Stimulated activated CD8-positive, alpha-beta memory T cell treated with anti-CD3 and anti-CD28 coated beads, Interleukin-7, amount 100 ng/mL, for 24 hours (primary cell): ENCODE results near the gene SHKBP1.
"Not testable (repeated sequence)": the region's sequence is repeated elsewhere in the genome, so short reads cannot be mapped to it uniquely, and the experiment has no call there.

Experiments used
- DNase-seq: peaks from one replicate; pipeline ENCODE4 v3.0.0-alpha.2; 2020; ENCODE audit warnings: low read depth

The SHKBP1 gene, protein sequence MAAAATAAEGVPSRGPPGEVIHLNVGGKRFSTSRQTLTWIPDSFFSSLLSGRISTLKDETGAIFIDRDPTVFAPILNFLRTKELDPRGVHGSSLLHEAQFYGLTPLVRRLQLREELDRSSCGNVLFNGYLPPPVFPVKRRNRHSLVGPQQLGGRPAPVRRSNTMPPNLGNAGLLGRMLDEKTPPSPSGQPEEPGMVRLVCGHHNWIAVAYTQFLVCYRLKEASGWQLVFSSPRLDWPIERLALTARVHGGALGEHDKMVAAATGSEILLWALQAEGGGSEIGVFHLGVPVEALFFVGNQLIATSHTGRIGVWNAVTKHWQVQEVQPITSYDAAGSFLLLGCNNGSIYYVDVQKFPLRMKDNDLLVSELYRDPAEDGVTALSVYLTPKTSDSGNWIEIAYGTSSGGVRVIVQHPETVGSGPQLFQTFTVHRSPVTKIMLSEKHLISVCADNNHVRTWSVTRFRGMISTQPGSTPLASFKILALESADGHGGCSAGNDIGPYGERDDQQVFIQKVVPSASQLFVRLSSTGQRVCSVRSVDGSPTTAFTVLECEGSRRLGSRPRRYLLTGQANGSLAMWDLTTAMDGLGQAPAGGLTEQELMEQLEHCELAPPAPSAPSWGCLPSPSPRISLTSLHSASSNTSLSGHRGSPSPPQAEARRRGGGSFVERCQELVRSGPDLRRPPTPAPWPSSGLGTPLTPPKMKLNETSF

DNA sequence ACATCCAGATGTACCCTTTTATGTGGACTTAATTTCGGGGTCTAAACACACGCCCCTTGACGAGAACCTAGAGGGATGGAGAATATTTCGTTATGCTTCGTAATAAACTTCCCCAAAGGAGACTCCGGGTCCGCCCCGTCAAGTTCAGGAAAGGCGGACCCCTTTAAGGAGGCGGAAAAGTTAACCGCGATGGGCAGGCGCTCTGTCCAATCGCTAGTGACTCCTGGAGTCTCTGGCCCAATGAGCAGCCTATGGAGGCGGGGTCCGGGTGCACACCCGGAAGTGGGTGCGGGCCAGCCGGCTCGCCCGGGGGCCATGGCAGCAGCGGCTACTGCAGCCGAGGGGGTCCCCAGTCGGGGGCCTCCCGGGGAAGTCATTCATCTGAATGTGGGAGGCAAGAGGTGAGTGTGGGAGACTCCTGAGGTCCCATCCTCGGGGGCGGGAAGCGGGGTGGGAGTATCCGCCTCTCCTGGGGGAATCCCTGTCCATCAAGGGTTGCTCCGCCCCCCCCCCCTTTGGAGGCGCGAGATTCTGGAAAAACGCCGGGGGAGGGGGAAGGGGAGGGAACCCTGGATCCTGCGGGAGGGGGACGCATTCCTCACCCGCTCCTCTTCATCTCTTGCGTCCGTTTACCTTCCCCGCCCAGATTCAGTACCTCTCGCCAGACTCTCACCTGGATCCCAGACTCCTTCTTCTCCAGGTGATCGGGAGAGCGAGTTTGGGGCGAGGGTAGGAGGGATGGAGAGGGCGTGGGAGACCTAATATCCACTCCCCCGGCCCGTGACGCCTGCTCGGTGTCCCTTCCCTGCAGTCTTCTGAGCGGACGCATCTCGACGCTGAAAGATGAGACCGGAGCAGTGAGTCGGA lies at the start of gene SHKBP1:
SHKBP1 (plus strand) TSS at position 289 of the 867 bp plus-strand sequence; CDS start at position 316, 27 bp downstream.
- DNase-seq, result peak; percentile 87

DNA sequence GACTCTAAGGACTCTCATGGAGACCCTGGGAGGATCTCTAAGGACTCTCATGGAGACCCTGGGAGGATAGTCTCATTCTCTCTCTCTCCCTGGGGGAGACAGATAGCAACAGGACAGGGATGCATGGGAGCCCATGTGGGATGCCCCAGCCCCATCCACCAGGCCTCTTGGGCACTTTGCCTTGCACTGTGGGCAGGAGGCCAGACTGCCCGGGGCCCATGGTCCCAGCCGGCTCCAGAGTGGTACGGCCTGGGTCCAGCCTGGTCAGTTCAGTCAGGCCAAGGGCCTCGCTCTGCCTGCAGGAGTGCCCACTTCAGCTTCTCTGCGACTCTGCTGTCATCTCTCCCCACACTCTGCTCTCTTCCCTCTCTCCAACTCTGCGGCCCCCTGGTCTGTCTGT lies 48.6 kb upstream of the SHKBP1 start:
- DNase-seq, result no peak

DNA sequence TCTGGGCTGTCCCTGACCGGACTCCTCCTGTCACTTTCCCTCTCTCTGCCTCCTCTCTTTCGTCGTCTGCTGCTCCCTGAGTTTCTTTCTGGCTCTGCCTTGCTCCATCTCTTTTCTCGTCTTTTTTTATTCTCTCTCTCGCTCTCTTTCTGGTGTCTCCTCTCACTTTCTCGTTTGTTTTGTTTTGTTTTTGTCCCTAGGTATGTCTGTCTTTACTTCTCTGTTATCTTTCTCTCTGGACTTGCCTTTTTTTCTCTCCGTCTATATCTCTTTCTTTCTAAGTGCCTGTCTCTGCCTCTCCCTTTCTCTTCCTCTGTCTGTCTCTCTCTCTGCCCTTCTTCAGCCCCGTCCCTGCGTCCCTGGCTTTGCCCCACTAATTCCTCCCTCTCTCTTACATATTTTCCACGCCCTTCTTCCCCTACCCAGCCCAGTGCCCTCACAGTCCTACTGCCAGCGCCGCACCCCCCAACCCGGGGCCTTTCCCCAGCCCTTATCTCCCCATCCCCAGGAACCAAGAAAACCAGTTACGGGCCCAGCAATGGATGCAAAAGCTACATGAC lies 48.1 kb upstream of the SHKBP1 start:
- DNase-seq, result no peak

DNA sequence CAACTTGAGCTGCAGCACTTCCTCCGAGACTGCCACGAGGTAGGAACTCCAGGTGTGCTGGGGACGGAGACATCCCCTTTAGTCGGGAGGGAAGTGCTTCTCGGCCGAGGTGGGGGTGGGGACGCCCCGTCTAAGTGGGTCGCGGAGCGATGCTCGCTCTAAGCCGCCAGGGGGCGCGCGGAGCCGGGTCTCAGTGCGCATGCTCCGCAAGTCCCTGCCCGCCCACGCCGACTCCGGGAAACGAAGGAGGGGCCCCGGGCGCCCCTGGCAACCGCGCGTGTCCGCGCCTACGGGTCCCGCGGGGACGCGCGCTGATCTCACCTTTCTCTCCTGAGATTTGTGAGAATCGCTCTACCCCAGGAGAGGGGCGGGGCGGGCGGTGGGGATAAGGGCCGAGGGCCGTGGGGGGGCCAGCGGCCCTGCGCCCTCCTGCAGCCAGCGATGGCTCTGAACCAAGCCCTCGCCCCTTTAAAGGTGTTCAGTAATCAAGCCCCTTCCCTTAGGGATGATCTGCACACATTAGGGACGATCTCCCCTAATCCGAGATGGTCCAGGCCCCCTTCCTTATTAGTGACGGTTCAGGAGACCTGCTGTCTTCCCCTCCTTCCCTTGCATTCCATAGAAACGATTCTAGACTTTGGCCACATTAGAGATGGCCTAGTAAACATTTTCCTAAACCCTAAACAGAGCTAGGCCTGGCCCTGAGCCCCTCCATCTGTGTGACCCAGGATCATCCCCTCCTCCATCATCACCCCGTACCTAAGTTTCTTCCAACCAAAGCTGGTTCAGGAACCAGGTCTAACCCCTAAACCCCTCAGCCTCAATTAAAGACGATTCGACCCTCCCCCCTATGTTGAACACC lies 47.3 kb upstream of the SHKBP1 start:
- DNase-seq, result peak; percentile 77

DNA sequence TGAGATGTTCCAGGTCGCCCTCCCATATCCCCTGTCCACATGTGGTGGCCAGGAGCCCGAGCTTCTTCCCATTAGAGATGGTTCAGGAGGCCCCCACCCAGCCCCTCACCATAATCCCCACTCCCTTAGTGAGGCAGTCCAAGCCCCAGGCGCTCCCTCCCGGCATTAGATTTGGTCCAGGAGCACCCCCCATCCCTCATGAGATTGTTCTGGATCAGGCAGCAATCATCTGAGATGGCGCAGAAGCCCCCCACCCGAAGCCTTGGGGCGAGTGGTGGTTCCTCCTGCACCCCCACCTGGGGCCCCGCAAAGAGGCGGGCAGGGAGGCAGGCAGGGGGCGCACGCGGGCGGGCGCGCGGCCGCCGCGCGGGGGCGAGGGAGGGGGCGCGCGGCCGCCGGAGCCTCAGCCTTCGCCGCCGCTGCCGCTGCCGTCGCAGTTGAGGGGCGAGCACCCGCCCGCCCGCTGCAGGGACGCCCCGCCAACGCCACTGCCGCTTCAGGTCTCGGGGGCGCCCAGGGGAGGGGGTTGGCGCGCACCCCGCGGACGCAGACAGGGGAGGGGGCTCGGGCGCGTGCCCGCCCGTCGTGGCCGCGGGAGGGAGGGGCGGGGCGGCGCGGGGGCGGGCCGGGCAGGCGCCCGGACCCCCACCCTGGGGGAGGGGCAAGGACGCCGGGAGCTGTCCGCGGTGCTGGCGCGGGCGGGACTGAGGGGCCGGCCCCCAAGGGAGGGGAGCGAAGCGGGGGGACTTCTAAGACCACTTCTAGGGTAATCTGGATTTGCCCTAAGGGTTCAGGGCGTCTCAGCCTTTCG lies 46.4 kb upstream of the SHKBP1 start:
- no peak for DNase-seq

DNA sequence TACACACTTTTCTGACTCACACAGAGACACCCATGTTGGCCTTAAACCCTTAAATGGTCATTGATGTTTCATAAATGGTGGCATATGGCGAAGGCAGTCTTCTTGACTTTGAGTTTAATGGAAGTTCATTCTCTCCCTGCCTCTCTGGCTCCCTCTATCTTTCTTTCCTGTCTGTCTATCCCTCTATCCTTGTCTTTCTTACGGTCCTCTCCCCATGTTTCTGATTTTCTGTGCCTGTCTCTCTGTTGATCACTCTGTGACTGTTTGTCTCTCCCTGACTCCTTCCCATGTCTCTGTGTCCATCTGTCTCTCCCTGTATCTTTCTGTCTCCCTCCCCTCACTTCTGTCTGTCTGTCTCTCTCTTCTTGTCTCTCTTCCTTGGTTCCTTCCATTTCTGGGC lies 43.2 kb upstream of the SHKBP1 start:
- DNase-seq, result no peak

DNA sequence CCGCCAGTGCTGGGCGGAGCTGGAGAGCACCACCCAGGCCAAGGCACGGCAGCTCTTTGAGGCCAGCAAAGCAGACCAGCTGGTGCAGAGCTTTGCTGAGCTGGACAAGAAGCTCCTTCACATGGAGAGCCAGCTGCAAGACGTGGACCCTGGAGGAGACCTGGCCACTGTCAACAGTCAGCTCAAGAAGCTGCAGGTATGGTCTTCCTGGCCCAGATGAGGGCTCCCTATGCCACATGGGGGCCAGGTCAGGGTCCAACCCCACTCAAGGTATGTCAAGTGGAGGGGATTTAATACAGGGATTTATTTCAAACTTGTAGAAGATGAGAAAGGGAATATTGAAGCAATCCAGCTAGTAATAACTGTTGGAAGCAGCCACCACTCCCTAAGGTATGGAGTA lies 42.5 kb upstream of the SHKBP1 start:
- no peak for DNase-seq

DNA sequence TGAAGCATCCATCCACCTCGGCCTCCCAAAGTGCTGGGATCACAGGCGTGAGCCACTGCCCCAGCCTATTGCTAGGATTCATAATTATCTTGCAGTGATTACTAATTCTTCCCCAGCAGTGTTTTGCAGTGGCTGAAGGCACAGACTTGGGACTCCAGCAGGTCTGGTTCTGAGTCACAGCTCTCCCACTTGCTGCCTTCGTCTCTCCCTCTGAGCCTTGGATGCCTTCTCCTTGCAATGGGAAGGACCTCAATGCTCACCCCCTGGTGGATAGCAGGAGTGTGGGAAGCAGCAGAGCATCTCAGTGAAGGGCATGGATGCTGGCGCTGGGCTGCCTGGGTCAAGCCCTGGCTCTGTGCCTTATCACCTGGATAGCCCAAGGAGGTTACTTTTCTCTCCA lies 37.6 kb upstream of the SHKBP1 start:
- no peak for DNase-seq

DNA sequence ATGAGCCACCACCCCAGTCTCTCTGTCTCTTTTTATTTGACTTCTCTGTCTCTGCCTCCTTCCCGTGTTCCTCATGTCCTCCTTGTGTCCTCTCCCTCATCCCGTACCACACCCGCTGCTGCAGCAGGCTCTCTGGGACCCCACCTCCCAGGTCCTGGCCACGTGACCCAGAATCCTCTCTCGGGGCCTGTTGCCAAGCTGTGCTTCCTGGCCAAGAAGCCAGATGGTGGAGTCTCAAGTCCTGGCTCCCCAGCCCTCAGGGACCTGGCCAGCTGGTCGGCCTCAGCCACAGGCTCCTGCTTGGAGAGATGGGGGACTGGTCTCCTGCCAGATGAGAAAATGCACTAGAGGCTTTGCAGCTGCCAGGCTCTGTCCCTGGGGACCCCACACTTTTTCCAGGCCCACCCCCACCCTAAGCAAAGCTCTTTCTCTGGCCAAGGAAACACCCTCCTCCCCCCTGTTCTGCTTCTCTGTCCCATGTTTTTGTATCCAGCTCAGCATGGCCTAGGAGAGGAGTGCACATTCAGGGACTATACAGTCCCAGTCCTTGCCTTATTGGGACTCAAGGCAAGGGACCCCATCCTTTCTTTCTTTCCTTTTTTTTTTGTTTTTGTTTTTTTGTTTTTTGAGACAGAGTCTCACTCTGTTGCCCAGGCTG lies 34.3 kb upstream of the SHKBP1 start:
- DNase-seq, result no peak

DNA sequence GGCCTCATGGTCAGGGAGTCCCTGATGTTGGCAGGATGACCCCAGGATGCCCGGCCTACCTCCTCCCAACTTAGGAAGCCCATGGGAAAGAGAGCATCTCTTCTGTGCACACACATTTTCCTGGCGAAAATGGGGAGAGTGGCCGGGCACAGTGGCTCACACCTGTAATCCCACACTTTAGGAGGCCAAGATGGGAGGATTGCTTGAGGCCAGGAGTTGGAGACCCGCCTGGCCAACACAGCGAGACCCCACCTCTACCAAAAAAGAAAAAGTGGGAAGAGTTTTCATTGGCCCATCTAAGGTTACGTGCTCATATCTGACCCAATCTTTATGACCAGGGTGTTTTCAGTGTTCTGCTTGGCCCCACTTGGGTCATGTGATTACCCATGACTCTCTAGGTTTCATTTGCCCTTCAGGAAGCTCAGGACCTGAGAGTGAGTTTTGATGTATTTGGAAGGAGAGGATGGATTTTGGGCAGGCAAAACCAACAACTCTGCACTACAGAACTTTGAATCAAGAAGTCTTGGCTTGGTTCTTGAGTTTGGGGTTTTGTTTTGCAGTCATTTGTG lies 33.6 kb upstream of the SHKBP1 start:
- no peak for DNase-seq

DNA sequence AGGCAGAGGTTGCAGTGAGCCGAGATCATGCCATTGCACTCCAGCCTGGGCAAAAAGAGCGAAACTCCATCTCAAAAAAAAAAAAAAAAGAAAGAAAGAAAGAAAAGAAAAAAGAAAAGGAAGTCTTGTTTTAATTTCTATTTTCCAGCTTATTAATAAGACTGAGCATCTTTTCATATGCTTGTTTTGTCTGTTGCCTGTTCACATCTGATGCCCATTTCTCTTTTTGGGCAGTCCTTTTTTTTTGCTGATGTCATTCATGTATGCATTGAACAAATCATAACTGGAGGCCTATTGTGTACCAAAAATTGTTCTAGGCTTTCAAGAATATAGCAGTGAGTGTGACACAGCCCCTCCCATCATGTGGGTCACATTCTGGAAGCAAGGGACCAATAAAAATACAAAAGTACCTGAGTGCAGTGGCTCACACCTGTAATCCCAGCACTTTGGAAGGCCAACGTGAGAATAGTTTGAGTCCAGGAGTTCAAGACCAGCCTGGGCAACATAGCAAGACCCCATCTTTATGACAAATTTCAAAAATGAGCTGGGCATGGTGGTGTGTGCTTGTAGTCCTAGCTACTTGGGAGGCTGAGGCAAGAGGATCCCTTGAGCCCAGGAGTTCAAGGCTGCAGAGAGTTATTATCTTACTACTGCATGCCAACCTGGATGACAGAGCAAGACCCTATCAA lies 30.4 kb upstream of the SHKBP1 start:
- not testable (repeated sequence) for DNase-seq

DNA sequence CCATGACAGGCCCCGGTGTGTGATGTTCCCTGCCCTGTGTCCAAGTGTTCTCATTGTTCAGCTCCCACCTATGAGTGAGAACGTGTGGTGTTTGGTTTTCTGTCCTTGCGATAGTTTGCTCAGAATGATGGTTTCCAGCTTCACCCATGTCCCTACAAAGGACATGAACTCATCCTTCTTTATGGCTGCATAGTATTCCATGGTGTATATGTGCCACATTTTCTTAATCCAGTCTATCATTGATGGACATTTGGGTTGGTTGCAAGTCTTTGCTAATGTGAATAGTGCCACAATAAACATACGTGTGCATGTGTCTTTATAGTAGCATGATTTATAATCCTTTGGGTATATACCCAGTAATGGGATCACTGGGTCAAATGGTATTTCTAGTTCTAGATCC lies 29.5 kb upstream of the SHKBP1 start:
- not testable (repeated sequence) for DNase-seq

DNA sequence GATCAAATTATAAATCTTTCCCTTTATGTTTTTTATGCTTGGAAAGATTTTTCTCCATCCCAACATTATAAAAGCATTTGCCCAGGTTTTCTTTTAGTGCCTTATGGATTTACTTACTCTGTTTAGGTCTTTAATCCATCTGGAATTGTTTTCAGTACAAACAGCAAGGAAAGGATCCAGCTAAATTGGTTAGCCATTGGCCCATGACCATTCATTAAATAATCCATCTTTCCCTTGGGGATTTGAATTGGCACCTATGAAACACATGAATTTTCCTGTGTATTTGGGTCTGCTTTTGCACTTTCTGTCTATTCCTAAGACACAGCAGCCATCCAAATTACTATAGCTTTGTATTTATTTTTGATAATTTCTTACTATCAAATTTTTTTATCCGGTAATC lies 28.8 kb upstream of the SHKBP1 start:
- no peak for DNase-seq

DNA sequence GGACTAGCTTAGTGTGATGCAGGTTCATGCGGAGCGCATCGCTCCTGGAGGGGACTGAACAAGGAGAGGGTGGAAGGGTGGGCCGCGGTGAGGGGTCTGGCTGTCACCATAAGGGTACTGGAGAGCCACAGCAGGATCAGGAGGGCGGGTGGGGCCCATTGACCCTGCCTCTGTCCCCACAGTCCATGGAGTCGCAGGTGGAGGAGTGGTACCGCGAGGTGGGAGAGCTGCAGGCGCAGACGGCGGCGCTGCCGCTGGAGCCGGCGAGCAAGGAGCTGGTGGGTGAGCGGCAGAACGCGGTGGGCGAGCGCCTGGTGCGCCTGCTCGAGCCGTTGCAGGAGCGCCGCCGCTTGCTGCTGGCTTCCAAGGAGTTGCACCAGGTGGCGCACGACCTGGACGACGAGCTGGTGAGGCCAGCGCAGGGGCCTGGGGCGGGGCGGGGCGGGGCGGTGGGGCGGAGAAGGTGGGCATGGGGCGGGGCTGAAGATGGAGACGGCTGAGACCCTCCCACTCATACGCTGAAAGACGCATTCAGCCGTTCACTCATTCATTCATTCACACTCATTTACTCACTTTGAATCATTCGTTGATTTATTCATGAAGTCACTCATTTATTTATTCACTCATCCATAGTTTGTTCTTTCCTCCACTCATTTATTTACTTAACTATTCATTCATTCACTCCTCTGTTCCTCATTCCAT lies 27.5 kb upstream of the SHKBP1 start:
- DNase-seq, result peak; percentile 44

DNA sequence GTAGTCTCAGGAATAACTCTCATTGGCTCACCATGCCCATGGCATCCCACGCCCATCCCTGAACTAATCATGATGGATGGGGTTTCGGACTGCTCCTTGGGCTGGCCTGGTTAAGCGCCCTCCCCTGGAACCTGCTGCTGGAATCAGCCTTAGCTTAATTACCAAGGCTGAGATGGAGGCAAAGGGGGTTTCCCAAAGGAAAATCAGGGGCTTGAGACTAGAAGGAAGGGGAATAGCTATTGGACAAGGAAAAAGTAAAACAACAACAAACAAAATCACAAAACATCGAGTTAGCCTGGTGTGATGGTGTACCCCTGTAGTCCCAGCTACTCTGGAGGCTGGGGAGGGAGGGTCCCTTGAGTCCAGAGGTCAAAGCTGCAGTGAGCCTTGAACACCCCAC lies 25.7 kb upstream of the SHKBP1 start:
- no peak for DNase-seq

DNA sequence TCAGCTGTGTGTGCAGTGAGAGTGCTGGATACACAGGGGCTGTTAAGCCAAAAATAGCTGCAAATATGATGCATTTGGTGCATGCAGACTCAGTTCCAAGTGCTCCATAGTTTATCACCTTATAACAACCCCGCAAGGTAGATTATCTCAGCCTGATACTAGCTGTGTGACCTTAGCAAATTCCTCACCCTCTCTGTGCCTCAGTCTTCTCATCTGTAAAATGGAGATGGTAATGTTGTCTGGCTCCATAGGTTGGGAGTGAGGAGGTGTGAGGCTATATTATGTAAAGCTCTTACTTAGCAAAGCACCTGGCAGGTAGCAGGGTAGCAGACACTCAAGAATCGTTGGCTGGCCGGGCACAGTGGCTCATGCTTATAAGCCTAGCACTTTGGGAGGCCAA lies 23.8 kb upstream of the SHKBP1 start:
- no peak for DNase-seq

DNA sequence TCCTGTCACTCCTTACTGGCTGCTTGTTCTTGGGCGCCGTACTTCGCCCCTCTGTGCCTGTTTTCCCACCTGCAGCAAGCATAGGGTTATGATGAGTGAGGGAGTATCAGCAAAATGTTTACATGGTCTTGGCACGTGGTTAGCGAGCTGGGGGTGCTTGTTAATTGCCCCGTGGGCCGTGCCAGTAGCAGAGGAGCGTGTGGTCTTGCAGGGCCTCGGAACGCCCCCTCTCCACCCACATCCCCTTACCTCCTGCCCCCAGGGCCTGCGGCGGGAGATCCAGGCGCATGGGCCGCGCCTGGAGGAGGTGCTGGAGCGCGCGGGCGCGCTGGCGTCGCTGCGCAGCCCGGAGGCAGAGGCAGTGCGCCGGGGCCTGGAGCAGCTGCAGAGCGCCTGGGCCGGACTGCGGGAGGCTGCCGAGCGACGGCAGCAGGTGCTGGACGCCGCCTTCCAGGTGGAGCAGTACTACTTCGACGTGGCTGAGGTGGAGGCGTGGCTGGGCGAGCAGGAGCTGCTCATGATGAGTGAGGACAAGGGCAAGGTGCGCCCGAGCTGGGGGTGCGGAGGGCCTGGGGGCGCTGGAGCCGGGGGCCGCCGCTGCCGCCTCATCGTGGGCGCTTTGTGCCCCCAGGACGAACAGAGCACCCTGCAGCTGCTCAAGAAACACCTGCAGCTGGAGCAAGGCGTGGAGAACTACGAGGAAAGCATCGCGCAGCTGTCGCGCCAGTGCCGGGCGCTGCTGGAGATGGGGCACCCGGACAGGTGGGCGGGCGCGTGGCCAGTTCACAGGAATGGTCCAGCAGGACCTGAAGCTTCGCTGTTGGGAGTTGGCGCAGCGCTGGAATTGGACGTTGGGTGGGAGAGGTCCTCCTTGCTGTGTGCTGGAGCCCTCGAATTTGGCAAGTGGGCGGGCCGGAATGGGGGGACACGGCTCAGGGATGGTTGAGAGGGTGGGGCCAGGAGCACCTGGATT lies 22.5 kb upstream of the SHKBP1 start:
- DNase-seq, result no peak
